GM18508 (cell line): ENCODE measurements around the gene RNASE1.
"Not testable (repeated sequence)": the region's sequence is repeated elsewhere in the genome, so short reads cannot be mapped to it uniquely, and the experiment has no call there.

Source experiments
- ATAC-seq: cut with Tn5 transposase; IDR thresholded peaks from one replicate; pipeline ENCODE4 v1.9.1; 2021; ENCODE audit warnings: moderate number of reproducible peaks; ENCODE audit not compliant: insufficient read depth, unreplicated experiment

RNASE1 gene

DNA sequence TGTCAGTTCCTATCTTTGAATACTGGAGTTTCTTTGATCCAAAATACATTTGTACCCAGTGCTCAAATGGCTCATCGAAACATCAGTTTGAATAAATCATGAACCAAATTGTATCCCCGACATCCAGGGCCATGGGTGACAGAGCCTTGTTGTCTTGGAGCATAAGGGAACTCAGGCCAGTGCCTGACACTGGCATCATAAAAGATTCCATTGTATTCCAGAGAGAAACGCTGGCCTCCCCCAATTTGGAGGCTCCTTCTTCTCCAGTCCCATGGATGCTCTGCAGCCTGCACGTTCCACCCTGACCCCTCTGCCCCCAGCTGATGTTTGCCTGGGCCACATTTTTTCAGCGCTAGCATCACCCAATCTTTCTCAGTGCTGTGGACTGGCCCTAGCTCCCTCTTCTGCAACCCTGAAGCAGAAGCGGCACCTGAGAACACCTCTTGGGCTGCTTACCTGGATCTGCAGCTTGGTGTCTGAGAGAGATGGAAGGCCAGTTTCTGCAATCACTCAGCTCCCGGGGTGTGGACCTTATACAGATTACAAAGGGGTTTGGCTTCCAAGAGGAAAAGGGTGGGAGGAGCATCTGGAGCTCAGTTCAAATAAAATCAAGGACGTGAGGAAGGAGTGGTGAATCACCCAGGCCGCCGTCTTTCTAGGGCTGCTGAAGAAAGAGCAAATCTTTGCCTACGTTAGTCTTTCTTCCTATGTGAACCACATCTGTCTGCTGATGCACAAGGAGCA lies at the start of gene RNASE1:
RNASE1 (minus strand) TSS at position 504 of the 744 bp plus-strand sequence. CDS start 776 bp downstream, outside the sequence.
- no peak for ATAC-seq

DNA sequence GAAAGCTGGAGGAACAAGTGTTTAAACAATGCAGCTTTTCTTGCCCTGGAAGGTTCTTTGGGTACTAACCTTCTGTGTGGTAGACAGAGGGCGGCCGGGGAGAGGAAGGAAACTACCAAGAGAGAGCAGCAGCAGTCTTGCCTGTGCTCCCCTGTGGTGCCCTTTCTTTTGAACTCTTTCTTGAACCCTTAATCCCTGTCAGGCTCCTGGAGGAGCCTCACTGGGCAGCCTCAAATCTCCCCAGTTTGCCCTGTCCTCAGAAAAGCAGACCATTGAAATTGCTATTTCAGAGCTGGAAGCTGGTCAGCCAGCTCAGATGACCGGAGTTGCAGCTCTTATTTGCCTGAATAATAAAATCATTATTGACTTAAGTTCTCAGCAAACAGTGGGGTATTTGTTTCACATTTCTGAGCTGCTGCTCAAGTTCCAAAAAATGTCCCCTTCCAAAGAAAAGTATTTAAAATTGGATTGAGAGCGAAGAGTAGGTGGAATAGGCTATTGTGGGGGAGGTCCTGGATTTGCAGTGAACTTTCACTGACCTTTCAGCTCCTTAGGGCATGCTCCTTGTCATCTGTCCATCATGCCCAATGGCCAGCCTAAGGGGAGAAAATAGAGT lies 46.4 kb upstream of the RNASE1 start:
- no peak for ATAC-seq

DNA sequence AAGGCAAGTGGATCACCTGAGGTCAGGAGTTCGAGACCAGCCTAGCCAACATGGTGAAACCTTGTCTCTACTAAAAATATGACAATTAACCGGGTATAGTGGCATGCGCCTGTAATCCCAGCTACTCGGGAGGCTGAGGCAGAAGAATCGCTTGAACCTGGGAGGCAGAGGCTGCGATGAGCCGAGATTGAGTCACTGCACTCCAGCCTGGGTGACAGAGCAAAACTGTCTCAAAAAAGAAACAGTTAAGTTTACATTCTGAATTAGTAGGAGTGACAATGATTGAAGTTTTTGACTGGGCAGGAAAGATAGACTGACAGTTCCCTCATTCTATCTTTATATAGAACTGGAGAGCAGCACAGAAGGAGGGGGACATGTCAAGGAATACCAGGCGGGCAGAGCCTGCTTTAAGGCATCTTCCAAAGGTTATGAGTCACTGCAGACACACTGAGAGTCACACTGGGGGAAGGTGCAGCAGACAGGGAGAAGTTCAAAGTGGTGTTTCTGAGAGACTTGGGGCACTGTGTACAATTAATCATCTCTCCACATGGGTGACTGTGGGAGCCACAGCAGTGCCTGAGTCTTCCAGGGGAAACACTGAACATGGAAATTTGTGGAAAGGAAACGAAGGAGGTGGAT lies 45.8 kb upstream of the RNASE1 start:
- ATAC-seq: no peak

DNA sequence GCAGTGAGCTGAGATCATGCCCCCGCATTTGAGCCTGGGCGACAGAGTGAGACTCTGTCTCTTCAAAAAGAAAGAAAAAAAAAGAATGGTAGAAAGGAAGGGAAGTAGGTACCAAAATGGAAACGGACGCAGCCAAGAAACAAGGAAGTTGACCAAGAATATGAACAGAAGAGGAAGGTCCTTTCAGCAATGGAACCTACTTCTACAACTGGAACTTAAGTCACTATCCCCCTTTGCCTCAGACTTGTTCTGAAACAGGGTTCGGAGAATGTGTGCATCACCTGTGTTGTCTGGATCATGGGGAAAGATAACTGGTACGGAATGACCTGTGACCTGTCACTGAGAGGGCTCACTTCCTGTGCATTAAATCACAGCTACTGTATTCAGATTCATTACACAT lies 43.9 kb upstream of the RNASE1 start:
- ATAC-seq: no peak

DNA sequence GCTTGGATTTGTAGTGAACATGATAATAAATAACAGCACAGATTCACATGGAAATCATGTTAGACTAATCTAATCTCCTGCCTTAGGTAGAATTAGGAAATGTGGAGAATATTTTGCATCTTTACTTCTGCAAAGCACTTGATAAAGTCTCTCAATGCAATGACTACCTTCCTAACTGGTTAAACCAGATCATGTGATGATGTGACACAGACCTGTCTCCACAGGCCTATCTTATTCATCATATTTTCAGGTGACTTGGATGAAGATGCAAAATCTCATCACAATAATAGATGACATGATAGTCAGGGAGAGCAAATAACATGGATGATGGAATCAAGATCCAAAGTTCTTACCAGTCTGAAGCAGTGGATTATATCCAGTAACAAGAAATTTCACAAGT lies 38.5 kb upstream of the RNASE1 start:
- no peak for ATAC-seq

DNA sequence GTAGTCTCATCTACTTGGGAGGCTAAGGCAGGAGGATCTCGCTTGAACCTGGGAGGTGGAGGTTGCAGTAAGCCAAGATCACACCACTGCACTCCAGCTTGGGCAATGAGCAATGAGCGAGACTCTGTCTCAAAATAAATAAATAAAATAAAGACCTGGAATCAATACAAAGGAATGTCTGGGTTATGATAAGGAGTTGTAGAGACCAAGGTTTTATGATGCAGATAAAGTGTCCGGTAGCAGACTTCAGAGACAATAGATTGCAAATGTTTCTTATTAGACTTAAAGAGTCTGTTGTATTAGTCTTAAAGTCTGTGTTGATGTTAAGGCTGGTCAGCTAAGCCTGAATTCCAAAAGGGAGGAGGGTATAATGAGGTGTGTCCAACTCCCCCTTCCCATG lies 35.2 kb upstream of the RNASE1 start:
- no peak for ATAC-seq

DNA sequence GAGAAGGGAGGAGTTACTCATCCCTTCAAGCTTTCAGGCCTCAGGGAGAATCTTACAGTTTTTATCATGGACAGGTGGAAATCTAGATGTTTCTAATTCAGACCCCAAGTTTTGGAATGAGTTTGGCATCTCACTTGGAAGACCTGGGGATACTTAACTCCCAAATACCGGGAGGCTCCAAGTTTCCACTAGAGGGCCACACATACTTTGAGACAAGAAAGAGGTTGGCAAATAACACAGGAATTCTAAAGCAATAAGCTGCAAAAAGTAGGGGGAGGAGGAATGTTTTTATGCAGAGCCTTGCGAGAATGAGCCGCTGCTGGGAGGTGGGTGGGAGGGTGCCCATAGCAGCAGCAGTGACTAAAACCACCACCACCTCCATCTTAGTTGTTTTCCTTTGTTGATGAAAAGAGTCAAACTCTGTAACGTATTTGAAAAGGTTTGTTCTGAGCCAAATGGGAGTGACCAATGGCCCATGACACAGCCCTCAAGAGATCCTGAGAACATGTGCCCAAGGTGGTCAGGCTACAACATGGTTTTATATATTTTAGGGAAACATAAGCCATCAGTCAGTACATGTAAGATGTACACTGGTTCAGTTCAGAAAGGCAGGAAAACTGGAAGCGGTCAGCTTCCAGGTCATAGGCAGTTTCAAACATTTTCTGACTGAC lies 34.2 kb upstream of the RNASE1 start:
- ATAC-seq: no peak

DNA sequence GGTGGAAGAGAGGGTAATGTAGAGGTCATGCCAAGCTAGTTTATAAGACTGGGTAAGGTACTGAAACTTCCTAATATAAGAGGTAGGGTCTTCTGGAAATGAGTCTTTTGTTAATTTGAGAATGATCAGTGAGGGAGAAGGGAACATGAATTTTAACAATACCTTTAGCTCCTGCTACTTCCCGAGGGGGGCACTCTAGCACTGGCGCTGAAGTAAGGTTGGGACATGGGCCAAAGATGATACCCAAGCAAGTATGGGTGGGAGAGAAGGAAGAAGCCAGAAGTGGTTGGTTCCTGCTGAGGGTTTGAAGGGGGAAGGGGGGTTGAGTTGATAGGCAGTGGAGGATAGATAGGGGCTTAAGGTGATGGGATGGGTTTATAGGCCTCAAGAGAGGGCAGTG lies 32.3 kb upstream of the RNASE1 start:
- no peak for ATAC-seq

DNA sequence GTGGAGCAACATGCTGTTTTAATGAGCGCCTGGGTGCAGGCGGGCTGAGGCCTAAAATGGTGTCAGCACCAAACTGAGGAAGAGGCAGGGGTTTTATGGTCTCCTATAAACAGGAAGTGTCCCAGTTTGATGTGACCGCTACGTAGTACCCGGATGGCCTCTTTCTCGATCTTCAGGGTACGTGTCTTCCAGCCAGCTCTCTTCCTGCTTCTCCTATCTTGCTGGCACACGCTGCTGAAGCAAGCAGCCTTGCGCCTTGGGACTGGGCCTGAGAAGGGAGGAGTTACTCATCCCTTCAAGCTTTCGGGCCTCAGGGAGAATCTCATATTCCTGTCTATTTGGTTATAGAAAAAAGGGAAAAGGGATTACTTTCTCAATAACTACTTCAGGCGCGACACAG lies 28.2 kb upstream of the RNASE1 start:
- ATAC-seq: no peak

DNA sequence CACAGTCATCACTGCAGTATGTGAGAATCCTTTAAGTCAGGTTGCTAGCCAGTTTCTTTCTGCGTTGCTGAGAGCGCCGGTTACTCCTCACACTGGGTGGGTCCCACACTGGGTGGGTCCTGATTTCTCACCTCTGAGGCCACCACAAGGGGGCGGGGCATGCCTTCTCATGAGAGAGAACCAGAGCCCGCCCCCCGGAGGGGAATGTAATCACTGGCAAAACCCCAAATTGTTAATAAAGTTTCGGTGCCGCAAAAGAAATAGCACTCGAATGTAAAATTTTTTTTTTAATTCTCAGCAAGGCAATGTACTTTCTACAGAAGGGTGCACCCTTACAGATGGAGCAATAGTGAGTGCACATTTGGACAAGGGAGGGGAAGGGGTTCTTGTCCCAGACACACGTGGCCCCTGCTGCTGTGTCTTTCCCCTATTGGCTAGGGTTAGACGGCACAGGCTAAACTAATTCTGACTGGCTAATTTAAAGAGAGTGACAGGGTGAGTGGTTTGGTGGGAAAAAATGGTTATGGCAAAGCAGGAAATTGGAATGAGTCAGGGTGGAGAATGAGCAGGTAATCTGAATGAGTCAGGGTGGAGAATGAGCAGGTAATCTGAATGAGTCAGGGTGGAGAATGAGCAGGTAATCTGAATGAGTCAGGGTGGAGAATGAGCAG lies 25.5 kb upstream of the RNASE1 start:
- not testable (repeated sequence) for ATAC-seq

DNA sequence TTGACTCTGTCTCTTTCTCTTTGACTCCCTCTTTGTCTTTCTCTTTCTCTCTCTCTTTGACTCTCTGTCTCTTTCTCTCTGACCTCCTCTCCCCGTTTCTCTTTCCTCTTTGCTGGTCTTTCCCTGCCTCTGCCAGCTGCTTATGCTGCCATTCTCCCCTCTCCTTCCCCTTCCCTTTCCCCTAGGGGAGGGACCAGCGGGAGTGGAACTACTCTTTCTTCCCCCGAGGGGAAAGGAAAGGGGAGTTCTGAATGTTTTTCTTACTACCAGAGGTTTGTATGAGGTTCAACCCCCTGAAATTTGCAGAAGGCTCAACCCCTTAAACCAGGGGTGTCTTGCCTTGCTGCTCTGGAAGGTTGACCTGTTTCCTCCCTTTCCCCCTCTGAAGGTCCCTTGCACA lies 24.7 kb upstream of the RNASE1 start:
- no peak for ATAC-seq

DNA sequence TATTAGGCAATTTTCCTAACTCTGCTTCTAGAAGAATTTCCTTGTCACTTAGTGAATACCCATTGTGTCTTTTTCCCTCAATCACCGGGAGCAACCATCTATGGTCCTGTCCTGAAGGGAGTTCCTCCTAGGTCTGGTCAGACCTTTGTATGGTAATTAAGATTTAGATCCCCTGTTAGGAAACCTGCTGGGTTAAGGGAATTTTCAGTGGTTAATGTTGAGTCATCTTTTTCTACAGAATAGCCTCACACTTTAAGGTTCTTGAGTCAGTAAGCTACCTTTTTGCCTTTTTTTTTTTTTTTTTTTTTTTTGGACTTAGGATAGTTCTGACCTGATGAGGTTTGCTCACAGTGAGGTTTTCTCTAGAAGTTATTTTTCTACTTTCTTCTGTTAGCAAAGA lies 24.0 kb upstream of the RNASE1 start:
- ATAC-seq: not testable (repeated sequence)

DNA sequence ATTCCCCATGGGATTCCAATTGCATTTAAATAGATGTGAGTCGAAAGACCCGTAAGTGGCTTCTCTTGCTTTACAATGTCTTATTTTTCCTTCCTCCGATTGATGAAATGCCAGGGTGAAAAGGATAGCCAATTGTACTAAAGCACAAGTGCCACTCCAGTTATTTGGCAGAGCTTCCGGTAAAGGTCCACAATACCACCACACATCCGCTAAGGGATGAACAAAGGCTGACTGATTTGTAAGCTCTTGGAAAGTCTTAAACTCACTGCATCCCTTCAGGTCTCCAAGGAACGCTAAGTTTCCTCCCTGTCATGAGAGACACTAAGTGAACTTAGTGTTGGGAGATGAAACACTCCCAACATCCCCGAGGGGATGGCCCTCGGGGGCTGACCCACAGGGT lies 21.2 kb upstream of the RNASE1 start:
- no peak for ATAC-seq

DNA sequence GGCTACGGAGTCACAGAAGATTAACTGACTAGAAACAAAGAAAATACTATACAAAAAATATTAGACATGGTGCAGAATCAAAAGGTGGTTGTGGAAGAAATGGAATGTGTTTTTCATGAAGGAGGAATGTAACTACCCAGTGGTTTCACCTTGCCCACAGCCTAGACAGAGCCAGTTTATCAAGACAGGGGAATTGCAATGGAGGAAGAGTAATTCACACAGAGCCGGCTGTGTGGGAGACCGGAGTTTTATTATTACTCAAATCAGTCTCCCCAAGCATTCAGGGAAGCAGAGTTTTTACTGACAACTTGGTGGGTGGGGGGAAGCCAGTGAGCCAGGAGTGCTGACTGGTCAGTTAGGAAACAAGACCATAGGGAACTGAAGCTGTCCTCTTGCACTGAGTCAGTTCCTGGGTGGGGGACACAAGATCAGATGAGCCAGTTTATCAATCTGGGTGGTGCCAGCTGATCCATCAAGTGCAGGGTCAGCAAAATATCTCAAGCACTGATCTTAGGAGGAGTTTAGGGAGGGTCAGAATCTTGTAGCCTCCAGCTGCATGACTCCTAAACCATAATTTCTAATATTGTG lies 19.0 kb upstream of the RNASE1 start:
- not testable (repeated sequence) for ATAC-seq

DNA sequence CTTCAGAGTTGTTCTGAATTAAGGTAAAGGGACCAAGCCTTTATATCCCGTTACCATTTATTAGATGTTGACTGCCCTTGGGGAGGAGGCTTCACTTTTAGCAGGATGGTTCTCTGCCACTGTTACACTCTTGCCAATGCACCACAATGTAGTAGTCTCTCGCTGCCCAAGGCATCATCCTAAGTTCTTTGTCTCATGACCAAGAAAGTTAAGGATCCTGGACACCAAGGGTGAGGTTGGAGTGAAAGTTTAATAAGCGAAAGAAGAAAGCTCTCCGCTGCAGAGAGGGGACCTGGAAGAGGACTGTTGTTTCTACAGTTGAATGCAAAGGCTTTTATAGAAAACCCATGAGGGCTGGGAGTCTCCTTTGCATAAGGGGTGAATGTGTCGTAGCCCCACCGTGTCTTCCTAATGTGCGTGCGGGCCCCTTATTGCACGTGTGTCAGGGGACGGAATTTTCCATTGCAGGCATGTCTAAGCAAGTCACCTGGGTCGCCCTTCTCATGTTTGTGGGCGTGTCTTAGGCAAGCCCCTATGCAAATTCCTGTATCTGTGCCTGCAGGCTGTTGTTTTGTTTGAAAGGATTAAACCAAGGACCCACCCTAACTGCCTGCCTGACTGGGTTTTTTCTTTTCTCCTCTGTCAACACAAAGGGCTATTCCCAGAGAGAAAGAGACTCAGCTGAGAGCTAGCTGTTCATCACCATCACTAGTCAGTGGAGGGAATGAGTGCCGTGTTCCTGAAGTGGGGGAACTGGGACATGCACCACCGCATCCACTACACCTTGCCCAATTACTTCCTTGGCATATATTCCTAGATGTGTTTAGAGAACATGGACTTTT lies 17.6 kb upstream of the RNASE1 start:
- no peak for ATAC-seq

DNA sequence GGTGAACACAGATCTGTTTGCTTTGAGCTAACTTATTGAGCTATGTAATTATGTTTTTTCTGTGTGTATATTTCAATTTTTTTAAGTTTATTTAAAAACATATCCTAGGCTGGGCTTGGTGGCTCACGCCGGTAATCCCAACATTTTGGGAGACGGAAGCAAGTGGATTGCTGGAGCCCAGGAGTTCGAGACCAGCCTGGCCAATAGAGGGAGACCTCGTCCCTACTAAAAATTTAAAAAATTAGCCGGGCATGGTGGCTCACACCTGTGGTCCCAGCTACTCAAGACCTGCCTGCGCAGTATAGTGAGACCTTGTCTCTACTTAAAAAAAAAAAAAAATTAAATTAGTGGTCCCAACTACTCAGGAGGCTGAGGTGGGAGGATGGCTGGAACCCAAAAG lies 16.2 kb upstream of the RNASE1 start:
- ATAC-seq: no peak

DNA sequence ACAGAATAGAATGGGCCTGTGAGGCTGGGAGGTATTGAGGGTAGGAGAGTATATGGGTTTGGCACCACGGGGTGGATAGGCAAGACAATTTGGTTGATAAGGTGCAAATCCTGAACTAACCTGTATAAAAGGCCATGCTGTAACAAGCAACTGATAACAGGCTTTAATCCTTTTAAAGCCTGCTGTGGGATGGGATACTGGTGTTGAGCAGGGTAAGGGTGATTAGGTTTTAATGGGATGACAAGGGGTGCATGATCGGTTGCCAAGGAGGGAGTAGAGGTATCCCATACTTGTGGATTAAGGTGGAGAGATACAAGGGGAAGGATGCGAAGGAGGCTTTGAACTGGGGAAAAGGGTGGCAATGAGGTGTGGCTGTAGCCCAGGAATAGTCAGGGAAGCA lies 13.3 kb upstream of the RNASE1 start:
- ATAC-seq: not testable (repeated sequence)

DNA sequence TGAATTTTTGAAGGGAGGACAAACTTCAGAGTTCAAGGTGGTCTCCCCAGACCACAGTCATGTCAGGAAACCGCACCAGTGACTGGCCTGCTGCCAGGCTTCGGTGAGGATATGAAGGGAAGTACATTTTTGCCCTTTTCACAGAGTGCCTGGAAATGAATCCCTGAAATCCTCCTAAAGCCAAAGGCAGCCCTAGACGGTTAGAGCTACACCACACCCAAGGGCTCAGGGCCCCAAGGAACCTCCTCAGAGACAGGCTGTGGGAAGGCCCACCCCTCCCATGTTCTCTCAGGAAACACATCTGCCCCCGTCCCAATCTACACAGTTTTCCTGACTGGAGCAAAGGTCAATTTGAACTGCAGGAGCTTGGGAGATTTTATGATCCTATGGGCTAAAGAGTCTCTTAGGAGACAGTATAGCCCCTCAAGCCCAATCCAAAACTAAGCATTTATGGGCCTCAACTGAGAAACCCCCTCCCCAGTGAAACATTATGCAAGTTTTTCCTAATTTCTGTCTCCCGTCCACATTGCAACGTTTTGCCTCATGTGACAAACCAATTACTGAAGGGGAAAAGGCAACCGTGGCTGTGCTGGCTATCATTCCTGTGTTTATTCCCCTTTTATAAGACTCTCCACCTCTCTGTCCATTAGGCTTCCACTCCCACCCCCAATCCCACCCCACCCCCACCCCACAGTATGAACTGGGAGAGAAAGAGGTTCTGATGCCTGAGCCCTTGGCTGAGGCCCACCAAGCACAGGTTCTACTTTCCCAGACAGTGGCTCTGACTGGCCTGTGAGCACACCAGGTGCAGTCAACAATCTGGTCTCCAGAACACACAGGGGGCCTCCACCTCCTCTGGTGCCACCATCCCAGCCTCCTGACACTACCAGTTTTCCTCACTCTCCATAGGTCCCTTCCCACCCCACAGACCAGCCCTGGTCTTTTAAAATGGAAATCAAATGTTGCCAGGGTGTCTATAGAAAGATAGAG lies 9.6 kb upstream of the RNASE1 start:
- ATAC-seq: no peak
